H9 (cell line): ENCODE data around the gene CNOT10. TPM values are rescaled to one million over a fixed set of nuclear protein-coding genes. Genes with fewer than 3 reads are reported as not detected.

Experiments
- DNase-seq: peaks from one replicate; pipeline ENCODE4 v3.0.0-alpha.2; 2017
- H2AFZ ChIP-seq: one replicate; pipeline ENCODE4 v1.6.1; 2013; ENCODE audit warnings: mild to moderate bottlenecking, low read length, control low read depth, moderate library complexity
- H2AK5ac ChIP-seq: 2 replicates; pipeline ENCODE4 v1.6.1; 2013; ENCODE audit warnings: low read length, control low read depth, mixed read lengths; ENCODE audit not compliant: insufficient read length
- H2BK120ac ChIP-seq: one replicate; pipeline ENCODE4 v1.6.1; 2013; ENCODE audit warnings: low read depth, mild to moderate bottlenecking, low read length, control low read depth, inconsistent platforms; ENCODE audit not compliant: poor library complexity, severe bottlenecking
- H2BK12ac ChIP-seq: 2 replicates; pipeline ENCODE4 v1.6.1; 2013; ENCODE audit warnings: low read length, control low read depth, mixed read lengths, low read depth; ENCODE audit not compliant: insufficient read length
- H2BK15ac ChIP-seq: 2 replicates; pipeline ENCODE4 v1.6.1; 2013; ENCODE audit warnings: low read depth, low read length, control low read depth
- H2BK20ac ChIP-seq: one replicate; pipeline ENCODE4 v1.6.1; 2013; ENCODE audit warnings: low read depth, mild to moderate bottlenecking, low read length, control low read depth, inconsistent platforms; ENCODE audit not compliant: poor library complexity, severe bottlenecking
- H2BK5ac ChIP-seq: 2 replicates; pipeline ENCODE4 v1.6.1; 2013; ENCODE audit warnings: low read length, control low read depth, mixed read lengths; ENCODE audit not compliant: insufficient read length
- H3K14ac ChIP-seq: 2 replicates; pipeline ENCODE4 v1.6.1; 2013; ENCODE audit warnings: low read length, control low read depth; ENCODE audit not compliant: insufficient read depth
- H3K18ac ChIP-seq: 2 replicates; pipeline ENCODE4 v1.6.1; 2013; ENCODE audit warnings: low read depth, mild to moderate bottlenecking, mixed read lengths, low read length, control low read depth; ENCODE audit not compliant: insufficient read length
- H3K23ac ChIP-seq: 2 replicates; pipeline ENCODE4 v1.6.1; 2013; ENCODE audit warnings: low read length, control low read depth, mixed read lengths, low read depth; ENCODE audit not compliant: insufficient read length
- H3K23me2 ChIP-seq: 2 replicates; pipeline ENCODE4 v1.6.1; 2013; ENCODE audit warnings: low read depth, mild to moderate bottlenecking, mixed read lengths, low read length, control low read depth; ENCODE audit not compliant: insufficient read length, poor library complexity, severe bottlenecking
- H3K27ac ChIP-seq: 2 replicates; pipeline ENCODE4 v1.5.1; 2013; ENCODE audit warnings: low read length, control low read depth, mixed read lengths, low read depth; ENCODE audit not compliant: insufficient read length
- H3K27me3 ChIP-seq: 2 replicates; pipeline ENCODE4 v1.6.1; 2013; ENCODE audit warnings: low read length, control low read depth, inconsistent platforms; ENCODE audit not compliant: insufficient read depth
- H3K4ac ChIP-seq: 2 replicates; pipeline ENCODE4 v1.6.1; 2013; ENCODE audit warnings: low read depth, mild to moderate bottlenecking, control low read depth, inconsistent platforms, low read length, moderate library complexity
- H3K4me1 ChIP-seq: 2 replicates; pipeline ENCODE4 v1.6.1; 2013; ENCODE audit warnings: low read length, control low read depth, inconsistent platforms; ENCODE audit not compliant: insufficient read depth
- H3K4me2 ChIP-seq: 2 replicates; pipeline ENCODE4 v1.6.1; 2013; ENCODE audit warnings: low read length, control low read depth, mixed read lengths; ENCODE audit not compliant: insufficient read length, insufficient read depth
- H3K56ac ChIP-seq: 2 replicates; pipeline ENCODE4 v1.6.1; 2013; ENCODE audit warnings: low read depth, mild to moderate bottlenecking, mixed read lengths, low read length, control low read depth; ENCODE audit not compliant: insufficient read length
- H3K79me1 ChIP-seq: 2 replicates; pipeline ENCODE4 v1.6.1; 2013; ENCODE audit warnings: low read depth, mild to moderate bottlenecking, moderate library complexity, low read length, control low read depth, inconsistent platforms; ENCODE audit not compliant: insufficient read depth, poor library complexity, severe bottlenecking
- H3K79me2 ChIP-seq: 2 replicates; pipeline ENCODE4 v1.6.1; 2013; ENCODE audit warnings: low read length, control low read depth, inconsistent platforms; ENCODE audit not compliant: insufficient read depth
- H3K9ac ChIP-seq: 2 replicates; pipeline ENCODE4 v1.6.1; 2013; ENCODE audit warnings: low read length, control low read depth, mixed read lengths; ENCODE audit not compliant: insufficient read length; ENCODE audit errors: extremely low read depth
- H3K9me3 ChIP-seq: one replicate; pipeline ENCODE4 v1.6.1; 2013; ENCODE audit warnings: low read depth, low read length, inconsistent platforms; ENCODE audit not compliant: control insufficient read depth
- H3T11ph ChIP-seq: one replicate; pipeline ENCODE4 v1.6.1; 2013; ENCODE audit warnings: mild to moderate bottlenecking, low read length, control low read depth, inconsistent platforms
- H4K20me1 ChIP-seq: one replicate; pipeline ENCODE4 v1.6.1; 2013; ENCODE audit not compliant: control insufficient read depth, insufficient read length, insufficient read depth
- H4K5ac ChIP-seq: 2 replicates; pipeline ENCODE4 v1.6.1; 2013; ENCODE audit warnings: low read depth, mild to moderate bottlenecking, mixed read lengths, low read length, control low read depth; ENCODE audit not compliant: insufficient read length
- H4K8ac ChIP-seq: replicated peaks from 2 replicates; pipeline ENCODE4 v1.6.1; 2013; ENCODE audit warnings: low read length, control low read depth, mixed read lengths, low read depth; ENCODE audit not compliant: insufficient read length
- H4K91ac ChIP-seq: 2 replicates; pipeline ENCODE4 v1.6.1; 2013; ENCODE audit warnings: low read depth, mild to moderate bottlenecking, moderate library complexity, mixed read lengths, low read length, control low read depth; ENCODE audit not compliant: insufficient read length
- H3K27ac Mint-ChIP-seq, 3 experiments: 2 replicates in 2 of 3; 3 replicates in 1 of 3; pipeline ENCODE4 v1.8.0; 2020 to 2021; ENCODE audit warnings: mixed read lengths in 3 of 3, mild to moderate bottlenecking in 1 of 3, moderate library complexity in 1 of 3
- H3K27me3 Mint-ChIP-seq: 2 replicates; pipeline ENCODE4 v1.8.0; 2021; ENCODE audit warnings: low read depth, mild to moderate bottlenecking, moderate library complexity, mixed read lengths
- H3K36me3 Mint-ChIP-seq, 3 experiments: 2 replicates in 2 of 3; 3 replicates in 1 of 3; pipeline ENCODE4 v1.8.0; 2020 to 2021; ENCODE audit warnings: low read depth in 3 of 3, mixed read lengths in 3 of 3; ENCODE audit not compliant: insufficient read depth in 1 of 3
- H3K4me1 Mint-ChIP-seq, 2 experiments: 2 replicates each; pipeline ENCODE4 v1.8.0; 2020; ENCODE audit warnings: mixed read lengths in 2 of 2
- H3K4me3 Mint-ChIP-seq, 2 experiments: 2 replicates in 1 of 2; 3 replicates in 1 of 2; pipeline ENCODE4 v1.8.0; 2020 to 2021; ENCODE audit warnings: mild to moderate bottlenecking in 2 of 2, mixed read lengths in 2 of 2, moderate library complexity in 1 of 2
- H3K9me3 Mint-ChIP-seq, 2 experiments: 2 replicates in 1 of 2; 3 replicates in 1 of 2; pipeline ENCODE4 v1.8.0; 2020; ENCODE audit warnings: mild to moderate bottlenecking in 2 of 2, mixed read lengths in 2 of 2, moderate library complexity in 1 of 2
- CTCF ChIP-seq: fragments of 200-600 bp; sonication (generic); conservative IDR thresholded peaks from 3 replicates; pipeline ENCODE4 v1.8.0; 2021; ENCODE audit warnings: antibody characterized with exemption, mild to moderate bottlenecking
- WGBS: extraction: QIAGEN DNeasy Blood & Tissue Kit; methylation state at CpG from one replicate; pipeline ENCODE4 v1.1.7; 2013; ENCODE audit warnings: missing lambda C conversion rate, low lambda C conversion rate, mixed read lengths; ENCODE audit not compliant: insufficient read length; ENCODE audit errors: extremely low coverage; 5-methylcytosine and 5-hydroxymethylcytosine counted together
- total RNA-seq: library from RNA; stranded (reverse); gene quantifications from 2 replicates; pipeline ENCODE4 v1.2.1, GENCODE V29; 2021

Gene CNOT10
- total RNA-seq, 1 experiment from 2014 or later, result 55.4 TPM

DNA sequence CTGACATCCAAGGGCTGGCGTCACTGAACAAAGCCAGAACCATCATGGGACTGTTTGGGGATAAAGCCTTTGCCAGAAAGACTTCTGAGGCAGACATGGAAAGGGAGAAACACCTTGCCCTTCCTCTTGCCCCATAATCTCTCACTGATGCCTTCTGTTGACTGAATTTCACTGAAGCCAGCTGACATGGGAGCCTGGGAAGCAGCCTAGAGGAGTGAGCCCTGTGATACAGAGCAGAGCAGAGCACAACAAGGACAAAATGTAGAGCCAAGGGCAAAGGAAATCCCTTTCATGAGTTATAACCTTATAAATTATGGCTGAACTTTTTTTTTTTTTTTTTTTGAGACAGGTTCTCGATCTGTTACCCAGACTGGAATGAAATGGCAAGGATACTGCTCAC, 9.8 kb upstream of the CNOT10 start:
- Histone ChIP-seq H3K9me3 (no peaks in the 10 kb centered on the region), H3K9ac (no peak overlapping the region), H3K18ac (no peak overlapping the region), H3K4me1 (no peaks in the 10 kb centered on the region), H2BK15ac (no peak overlapping the region), H4K20me1 (no peaks in the 10 kb centered on the region), H3K23me2 (no peaks in the 10 kb centered on the region), H2BK20ac (no peak overlapping the region), H2BK5ac (no peak overlapping the region), H3T11ph (no peak overlapping the region), H3K23ac (no peak overlapping the region), H2AFZ (no peak overlapping the region), H2BK12ac (no peak overlapping the region), H3K27ac (no peak overlapping the region), H3K79me2 (no peaks in the 10 kb centered on the region), H3K14ac (no peak overlapping the region), H3K4me2 (no peak overlapping the region), H3K4ac (no peak overlapping the region), H2BK120ac (no peak overlapping the region), H3K79me1 (no peaks in the 10 kb centered on the region), H3K27me3 (no peaks in the 10 kb centered on the region), H4K8ac (no peak overlapping the region), H2AK5ac (no peak overlapping the region), H3K56ac (no peak overlapping the region), H4K5ac (no peak overlapping the region), H4K91ac (no peak overlapping the region)
- H3K36me3 Mint-ChIP-seq, result peaks cover 0 to 12% (median 3%) of the 10 kb centered on the region in 3 experiments; a peak in 3 of 7 replicates
- H3K27ac Mint-ChIP-seq, result no peak overlapping the region
- H3K9me3 Mint-ChIP-seq, result peaks cover 8 to 12% of the 10 kb centered on the region in 2 experiments; a peak in 4 of 5 replicates
- WGBS, result no CpG with 5 or more reads among the region's 2 CpGs
- no peak for TF ChIP-seq CTCF
- no peak for DNase-seq
- H3K27me3 Mint-ChIP-seq, result no peaks in the 10 kb centered on the region; the same call in 1 of the 2 replicates
- no peak overlapping the region for H3K4me3 Mint-ChIP-seq
- H3K4me1 Mint-ChIP-seq, result 0 out of 4 replicates have a peak, but pooled peaks cover 0 to 2% of the 10 kb centered on the region in 2 experiments
